Retinal pigment epithelial cell (primary cell): ENCODE data around the gene STAT5B.
A peak's percentile ranks its signal among the peaks of the same experiment; 100 is the strongest.

Source experiments
- DNase-seq: peaks from one replicate; pipeline ENCODE4 v3.0.0-alpha.2; 2010; ENCODE audit warnings: low read depth
- H3K4me3 ChIP-seq: 2 replicates; pipeline ENCODE4 v1.5.1; 2011; ENCODE audit warnings: mild to moderate bottlenecking, low read length, control low read depth, moderate library complexity
- CTCF ChIP-seq: conservative IDR thresholded peaks from 2 replicates; pipeline ENCODE4 v1.5.1; 2011; ENCODE audit warnings: low read depth, low read length, control low read depth, inconsistent platforms

Gene STAT5B

GRCh38 chr17:42287977-42288802 lies 12.0 kb upstream of the STAT5B start, which contains the start of gene STAT5A:
Gene STAT5A, plus strand, starts transcription at chr17:42288498. Its CDS starts 914 bp downstream, at chr17:42289412.
- TF ChIP-seq CTCF = no peak
- H3K4me3 ChIP-seq = peak within 1 kb of the TSS; percentile 41
- peak; percentile 51 for DNase-seq

GRCh38 chr17:42287305-42287976 lies 11.2 kb upstream of the STAT5B start:
- peak overlapping the region; percentile 41 for H3K4me3 ChIP-seq
- no peak for DNase-seq

GRCh38 chr17:42286411-42287221 lies 10.4 kb upstream of the STAT5B start:
- no peak for TF ChIP-seq CTCF
- no peak for DNase-seq
- no peak overlapping the region for H3K4me3 ChIP-seq

More at GRCh38 chr17:42287305-42287976, 11.2 kb upstream of the STAT5B start:
- no peak for TF ChIP-seq CTCF

GRCh38 chr17:42285346-42286050 lies 9.3 kb upstream of the STAT5B start:
- no peak for TF ChIP-seq CTCF
- H3K4me3 ChIP-seq = no peak overlapping the region
- no peak for DNase-seq

- no peak for TF ChIP-seq CTCF
- H3K4me3 ChIP-seq = no peak overlapping the region
- no peak for DNase-seq
Measured at GRCh38 chr17:42284566-42284965, 8.4 kb upstream of the STAT5B start.

- TF ChIP-seq CTCF = no peak
- DNase-seq = no peak
- no peak overlapping the region for H3K4me3 ChIP-seq
Measured at GRCh38 chr17:42284024-42284369, 7.8 kb upstream of the STAT5B start.
